Neural cell (in vitro differentiated cells): ENCODE measurements around the gene LZIC. TPM values are rescaled to one million over a fixed set of nuclear protein-coding genes. Genes with fewer than 3 reads are reported as not detected.

Experiments
- H2AFZ ChIP-seq: fragments of 200-600, 300-800 bp; sonication (generic), shearing (Covaris generic); 2 replicates; pipeline ENCODE4 v1.6.0; 2014; ENCODE audit warnings: low read depth, mild to moderate bottlenecking, antibody characterized with exemption, low read length, moderate library complexity
- H3F3A ChIP-seq: fragments of 200-600 bp; shearing (Covaris generic); 2 replicates; pipeline ENCODE4 v1.6.1; 2016; ENCODE audit warnings: mild to moderate bottlenecking, moderate library complexity, mixed read lengths, antibody characterized with exemption, low read length; ENCODE audit not compliant: insufficient read depth, poor library complexity, severe bottlenecking
- H3K27ac ChIP-seq: fragments of 200-600, 300-800 bp; sonication (generic), shearing (Covaris generic); 2 replicates; pipeline ENCODE4 v1.5.1; 2014; ENCODE audit warnings: mild to moderate bottlenecking, low read length, moderate library complexity
- H3K27me3 ChIP-seq: fragments of 300-800, 200-600 bp; sonication (generic), shearing (Covaris generic); 2 replicates; pipeline ENCODE4 v1.6.0; 2014; ENCODE audit warnings: mild to moderate bottlenecking, low read depth, low read length, moderate library complexity; ENCODE audit not compliant: insufficient read depth
- H3K36me3 ChIP-seq: fragments of 300-800, 200-600 bp; sonication (generic), shearing (Covaris generic); 2 replicates; pipeline ENCODE4 v1.5.1; 2014; ENCODE audit warnings: mild to moderate bottlenecking, antibody characterized with exemption, low read length, moderate library complexity; ENCODE audit not compliant: insufficient read depth
- H3K4me2 ChIP-seq: fragments of 300-800, 200-600 bp; sonication (generic), shearing (Covaris generic); 2 replicates; pipeline ENCODE4 v1.6.0; 2014; ENCODE audit warnings: mild to moderate bottlenecking, low read length
- H3K4me3 ChIP-seq: fragments of 300-800, 200-600 bp; sonication (generic), shearing (Covaris generic); 2 replicates; pipeline ENCODE4 v1.5.1; 2014; ENCODE audit warnings: mild to moderate bottlenecking, low read length, moderate library complexity
- H3K79me2 ChIP-seq: fragments of 200-600 bp; shearing (Covaris generic); replicated peaks from 2 replicates; pipeline ENCODE4 v1.6.0; 2014; ENCODE audit warnings: mild to moderate bottlenecking, low read length, moderate library complexity; ENCODE audit not compliant: insufficient read depth
- H3K9ac ChIP-seq: fragments of 300-800, 200-600 bp; sonication (generic), shearing (Covaris generic); 2 replicates; pipeline ENCODE4 v1.6.1; 2016; ENCODE audit warnings: mild to moderate bottlenecking, low read length, mixed read lengths
- H3K9me2 ChIP-seq: fragments of 200-600 bp; shearing (Covaris generic); 2 replicates; pipeline ENCODE4 v1.6.1; 2016; ENCODE audit warnings: mild to moderate bottlenecking, low read length, mixed read lengths; ENCODE audit not compliant: insufficient read depth
- H3K9me3 ChIP-seq: fragments of 200-600, 300-800 bp; sonication (generic), shearing (Covaris generic); 2 replicates; pipeline ENCODE4 v1.6.1; 2016; ENCODE audit warnings: mild to moderate bottlenecking, mixed run types, low read length, moderate library complexity, mixed read lengths
- H4K20me1 ChIP-seq: fragments of 200-600 bp; shearing (Covaris generic); 2 replicates; pipeline ENCODE4 v1.6.1; 2016; ENCODE audit warnings: mild to moderate bottlenecking, mixed run types; ENCODE audit not compliant: insufficient read depth
- CTCF ChIP-seq: fragments of 450-650 bp; IDR thresholded peaks from 2 replicates; pipeline ENCODE4 v1.5.1; 2014; ENCODE audit warnings: antibody characterized with exemption, mild to moderate bottlenecking, moderate library complexity; ENCODE audit not compliant: poor library complexity, severe bottlenecking
- EP300 ChIP-seq: fragments of 450-650 bp; conservative IDR thresholded peaks from 2 replicates; pipeline ENCODE4 v1.6.1; 2014; ENCODE audit warnings: antibody characterized with exemption, mild to moderate bottlenecking, moderate library complexity; ENCODE audit not compliant: poor library complexity, severe bottlenecking
- EZH2 ChIP-seq: fragments of 200-600, 300-800 bp; shearing (Covaris generic), sonication (generic); IDR thresholded peaks from 2 replicates; pipeline ENCODE4 v1.6.1; 2014; ENCODE audit warnings: antibody characterized with exemption, low read length, borderline replicate concordance, mild to moderate bottlenecking; ENCODE audit not compliant: insufficient read depth, poor library complexity, severe bottlenecking
- MXI1 ChIP-seq: fragments of 450-650 bp; conservative IDR thresholded peaks from 2 replicates; pipeline ENCODE4 v1.6.1; 2014; ENCODE audit warnings: antibody characterized with exemption, mild to moderate bottlenecking; ENCODE audit not compliant: poor library complexity, severe bottlenecking
- POLR2AphosphoS5 ChIP-seq: IDR thresholded peaks from 2 replicates; pipeline ENCODE4 v1.6.1; 2012
- RAD21 ChIP-seq: fragments of 450-650 bp; conservative IDR thresholded peaks from 2 replicates; pipeline ENCODE4 v1.6.1; 2014; ENCODE audit warnings: antibody characterized with exemption, mild to moderate bottlenecking, moderate library complexity
- REST ChIP-seq: IDR thresholded peaks from 2 replicates; pipeline ENCODE4 v1.6.1; 2012; ENCODE audit warnings: borderline replicate concordance
- SMC3 ChIP-seq: fragments of 450-650 bp; conservative IDR thresholded peaks from 2 replicates; pipeline ENCODE4 v1.6.1; 2014; ENCODE audit warnings: antibody characterized with exemption, mild to moderate bottlenecking, moderate library complexity; ENCODE audit not compliant: poor library complexity
- TAF1 ChIP-seq: IDR thresholded peaks from 2 replicates; pipeline ENCODE4 v1.6.1; 2012; ENCODE audit warnings: low read depth
- polyA plus RNA-seq: library from polyadenylated mRNA; depleted of rRNA; stranded (reverse); fragments of >200 nt; gene quantifications from 2 replicates; pipeline ENCODE4 v1.2.3, GENCODE V29; 2014

The LZIC gene
- polyA plus RNA-seq, 1 donor from 2014 or later: 57.2 TPM

- Histone ChIP-seq H4K20me1 (no peaks in the 10 kb centered on the region), H3K27ac (no peak overlapping the region), H3K27me3 (no peaks in the 10 kb centered on the region), H3K9me3 (no peaks in the 10 kb centered on the region), H3K79me2 (no peaks in the 10 kb centered on the region), H3K4me3 (no peak overlapping the region), H3K9me2 (no peaks in the 10 kb centered on the region), H3F3A (no peaks in the 10 kb centered on the region), H3K9ac (no peak overlapping the region), H3K36me3 (no peaks in the 10 kb centered on the region), H2AFZ (no peak overlapping the region), H3K4me2 (no peak overlapping the region)
- TF ChIP-seq REST: no peak
- TF ChIP-seq RAD21: no peak
- no peak for TF ChIP-seq MXI1
- TF ChIP-seq EZH2: no peak
- TF ChIP-seq EP300: no peak
- TF ChIP-seq CTCF: no peak
- TF ChIP-seq TAF1: no peak
- TF ChIP-seq POLR2AphosphoS5: no peak
- no peak for TF ChIP-seq SMC3
Measured at GRCh38 chr1:9889411-9889810, 53.8 kb downstream of the LZIC start.

GRCh38 chr1:9888886-9889285 lies 54.3 kb downstream of the LZIC start:
- Histone ChIP-seq H4K20me1 (no peaks in the 10 kb centered on the region), H3K36me3 (no peaks in the 10 kb centered on the region), H3F3A (no peaks in the 10 kb centered on the region), H3K9ac (no peak overlapping the region), H3K27ac (no peak overlapping the region), H3K79me2 (no peaks in the 10 kb centered on the region), H3K9me2 (no peaks in the 10 kb centered on the region), H3K27me3 (no peaks in the 10 kb centered on the region), H2AFZ (no peak overlapping the region), H3K4me2 (no peak overlapping the region), H3K9me3 (no peaks in the 10 kb centered on the region), H3K4me3 (no peak overlapping the region)
- TF ChIP-seq SMC3: no peak
- TF ChIP-seq MXI1: no peak
- no peak for TF ChIP-seq CTCF
- no peak for TF ChIP-seq EZH2
